ENCODE results near the gene LOXL4.

DNA sequence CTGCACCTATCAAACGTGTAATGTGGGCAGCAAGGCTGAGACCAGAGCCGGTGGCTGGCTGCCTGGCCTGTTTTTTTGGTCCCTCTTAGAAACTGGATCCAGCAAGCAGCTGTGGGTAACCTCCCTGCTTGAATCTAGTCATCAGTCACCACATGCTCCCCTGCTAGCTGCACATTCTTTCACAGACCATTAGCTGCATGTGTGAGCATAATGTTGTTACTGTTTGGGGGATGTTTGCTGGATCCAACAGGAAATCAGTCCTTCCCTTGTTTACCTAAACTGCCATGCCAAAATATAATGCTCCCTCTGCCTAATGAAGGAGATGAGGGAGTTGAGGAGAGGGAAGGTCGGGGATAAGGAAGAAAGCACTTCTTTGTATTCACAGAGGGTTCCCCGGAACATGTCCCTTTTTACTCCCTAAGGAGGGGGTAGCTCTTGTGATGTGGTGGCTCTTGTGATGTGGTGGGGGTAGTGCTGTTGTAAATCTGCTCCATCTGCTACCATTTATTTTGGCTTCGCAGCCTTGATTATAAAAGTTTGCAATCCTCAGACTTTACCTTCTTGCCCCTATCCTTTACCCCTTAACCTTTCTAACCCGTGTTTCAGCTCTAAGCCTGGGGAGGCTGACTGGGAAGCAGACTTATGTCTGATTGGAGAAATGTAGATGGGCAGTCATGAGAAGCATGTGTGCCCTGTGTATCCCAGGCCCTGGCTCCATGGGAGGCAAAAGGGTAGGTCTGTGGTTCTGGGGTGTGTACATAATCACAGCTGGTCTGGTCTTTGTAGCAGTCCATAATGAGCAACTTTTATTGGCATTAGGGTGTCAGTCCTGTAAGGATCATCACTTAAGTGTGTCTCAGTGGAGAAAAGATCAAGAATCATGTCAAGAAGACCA, 20.8 kb downstream of the LOXL4 start:
- TF ChIP-seq, protein P1, sequence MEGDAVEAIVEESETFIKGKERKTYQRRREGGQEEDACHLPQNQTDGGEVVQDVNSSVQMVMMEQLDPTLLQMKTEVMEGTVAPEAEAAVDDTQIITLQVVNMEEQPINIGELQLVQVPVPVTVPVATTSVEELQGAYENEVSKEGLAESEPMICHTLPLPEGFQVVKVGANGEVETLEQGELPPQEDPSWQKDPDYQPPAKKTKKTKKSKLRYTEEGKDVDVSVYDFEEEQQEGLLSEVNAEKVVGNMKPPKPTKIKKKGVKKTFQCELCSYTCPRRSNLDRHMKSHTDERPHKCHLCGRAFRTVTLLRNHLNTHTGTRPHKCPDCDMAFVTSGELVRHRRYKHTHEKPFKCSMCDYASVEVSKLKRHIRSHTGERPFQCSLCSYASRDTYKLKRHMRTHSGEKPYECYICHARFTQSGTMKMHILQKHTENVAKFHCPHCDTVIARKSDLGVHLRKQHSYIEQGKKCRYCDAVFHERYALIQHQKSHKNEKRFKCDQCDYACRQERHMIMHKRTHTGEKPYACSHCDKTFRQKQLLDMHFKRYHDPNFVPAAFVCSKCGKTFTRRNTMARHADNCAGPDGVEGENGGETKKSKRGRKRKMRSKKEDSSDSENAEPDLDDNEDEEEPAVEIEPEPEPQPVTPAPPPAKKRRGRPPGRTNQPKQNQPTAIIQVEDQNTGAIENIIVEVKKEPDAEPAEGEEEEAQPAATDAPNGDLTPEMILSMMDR (IDR thresholded peaks at IDR 0.05; ENCODE audit: low read depth, low read length) = no peak
- no peak for TF ChIP-seq EZH2phosphoT487 (IDR thresholded peaks at IDR 0.05; ENCODE audit: low read depth)

Data from OCI-LY3 (cell line).